GF-D8 (cell line): ENCODE data around the gene CYTH2.
A peak's percentile ranks its signal among the peaks of the same experiment; 100 is the strongest.

Experiments
- DNase-seq: peaks from one replicate; lab custom pipeline; 2025; lab: John Stamatoyannopoulos, UW

CYTH2 gene, protein sequence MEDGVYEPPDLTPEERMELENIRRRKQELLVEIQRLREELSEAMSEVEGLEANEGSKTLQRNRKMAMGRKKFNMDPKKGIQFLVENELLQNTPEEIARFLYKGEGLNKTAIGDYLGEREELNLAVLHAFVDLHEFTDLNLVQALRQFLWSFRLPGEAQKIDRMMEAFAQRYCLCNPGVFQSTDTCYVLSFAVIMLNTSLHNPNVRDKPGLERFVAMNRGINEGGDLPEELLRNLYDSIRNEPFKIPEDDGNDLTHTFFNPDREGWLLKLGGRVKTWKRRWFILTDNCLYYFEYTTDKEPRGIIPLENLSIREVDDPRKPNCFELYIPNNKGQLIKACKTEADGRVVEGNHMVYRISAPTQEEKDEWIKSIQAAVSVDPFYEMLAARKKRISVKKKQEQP

DNA sequence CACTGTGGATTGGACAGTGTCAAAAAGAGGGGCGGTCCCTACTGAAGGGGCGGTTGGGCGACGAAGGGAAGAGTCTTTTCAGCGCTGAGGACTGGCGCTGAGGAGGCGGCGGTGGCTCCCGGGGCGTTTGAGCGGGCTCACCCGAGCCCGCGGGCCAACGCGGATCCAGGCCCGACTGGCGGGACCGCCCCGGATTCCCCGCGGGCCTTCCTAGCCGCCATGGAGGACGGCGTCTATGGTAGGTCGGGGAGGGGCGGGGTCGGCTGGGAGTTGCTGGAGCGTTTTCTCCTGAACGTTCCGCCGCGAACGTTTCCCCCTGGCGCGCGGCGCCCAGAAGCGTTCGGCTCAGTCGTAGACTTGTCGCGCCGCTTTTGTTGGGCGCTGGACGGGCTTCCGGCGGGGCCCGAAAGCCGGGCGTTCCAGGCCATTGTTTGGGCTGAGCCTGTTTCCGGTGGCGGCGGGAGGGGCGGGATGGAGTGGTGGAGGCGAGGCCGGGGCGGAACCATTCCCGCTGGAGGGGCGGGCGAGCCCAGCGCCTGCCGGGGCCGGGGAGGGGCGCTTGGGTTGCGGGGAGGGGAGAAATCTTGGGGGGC is at the start of gene CYTH2:
Gene CYTH2, plus strand, starts transcription at position 81 of the 593 bp plus-strand sequence. Its CDS starts 139 bp downstream, at position 220.
- no peak for DNase-seq

DNA sequence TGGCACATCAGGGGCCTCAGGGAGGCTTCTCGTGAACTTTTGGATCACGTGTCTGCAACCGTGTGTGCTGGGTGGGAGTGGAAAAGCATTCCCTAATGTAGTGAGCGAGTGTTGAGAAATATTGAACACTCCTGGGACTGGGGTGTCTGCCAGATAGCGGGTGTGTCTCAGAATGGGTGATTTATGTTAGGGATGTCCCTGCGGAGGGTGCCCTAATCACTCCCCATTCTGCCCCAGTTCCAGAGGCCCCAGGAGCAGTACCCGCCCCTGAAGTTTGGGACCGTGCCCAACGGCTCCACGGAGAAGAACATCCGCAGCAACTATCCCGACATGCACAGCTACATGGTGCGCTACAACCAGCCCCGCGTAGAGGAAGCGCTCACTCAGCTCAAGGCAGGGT is 47.6 kb upstream of the CYTH2 start:
- no peak for DNase-seq

DNA sequence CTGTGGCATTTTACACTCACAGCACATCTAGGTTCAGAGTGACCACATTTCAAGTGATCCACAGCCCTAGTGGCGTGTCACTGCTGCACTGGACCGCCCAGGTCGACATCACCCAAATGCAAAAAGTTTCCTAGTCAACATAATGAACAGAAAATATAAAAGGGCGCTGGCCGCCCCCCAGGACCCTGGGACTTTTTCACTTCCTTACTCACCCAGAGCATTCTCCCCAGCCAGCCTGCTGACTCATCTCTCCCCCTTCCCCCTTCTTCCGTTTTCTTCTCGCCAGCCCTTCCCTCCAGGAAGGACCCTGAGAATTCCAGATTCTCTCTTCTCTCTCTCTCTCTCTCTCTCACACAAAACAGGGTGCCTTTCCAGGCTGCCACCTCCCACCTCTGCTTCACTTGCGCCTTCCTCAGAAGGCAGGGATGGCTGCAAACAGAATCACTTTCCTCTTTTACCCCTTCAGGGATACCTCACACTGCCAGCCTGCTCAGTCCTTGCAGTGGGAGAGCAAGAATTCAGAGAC is 44.4 kb upstream of the CYTH2 start:
- DNase-seq, result peak; percentile 15

DNA sequence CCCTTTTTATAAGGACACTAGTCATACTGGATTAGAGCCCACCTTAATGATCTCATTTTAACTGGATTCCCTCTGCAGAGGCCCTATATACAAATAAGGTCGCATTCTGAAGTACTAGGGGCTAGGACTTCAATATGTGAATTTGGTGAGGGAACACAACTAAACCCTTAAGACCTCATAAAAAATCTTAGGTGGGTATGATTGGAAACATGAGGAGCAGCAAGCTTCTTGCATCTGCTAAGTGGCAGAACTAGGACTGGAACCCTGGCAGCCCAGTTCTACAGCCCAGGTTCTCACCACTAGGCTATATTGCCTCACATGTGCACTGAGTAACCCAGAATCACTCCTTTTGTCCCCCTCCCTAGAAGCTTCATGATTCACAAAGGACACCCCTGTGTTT is 40.5 kb upstream of the CYTH2 start:
- DNase-seq, result no peak

DNA sequence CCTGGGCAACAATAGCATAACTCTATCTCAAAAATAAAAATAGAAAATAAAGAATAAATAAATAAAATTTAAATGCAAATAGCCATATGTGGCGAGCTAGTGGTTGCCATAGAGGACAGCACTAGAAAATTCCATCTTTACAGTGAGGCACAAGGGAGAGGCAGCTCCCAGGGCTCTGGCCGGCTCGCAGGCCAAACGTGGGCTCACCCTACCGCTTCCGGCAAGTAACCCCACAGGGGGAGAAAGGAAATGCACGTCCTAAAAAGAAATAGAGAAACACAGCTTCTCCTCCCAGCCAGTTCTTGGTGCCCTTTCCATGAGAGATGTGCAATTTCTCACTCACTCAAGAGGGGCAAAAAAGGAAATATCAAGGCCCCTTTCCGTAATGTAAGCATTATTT is 35.8 kb upstream of the CYTH2 start:
- DNase-seq, result no peak

DNA sequence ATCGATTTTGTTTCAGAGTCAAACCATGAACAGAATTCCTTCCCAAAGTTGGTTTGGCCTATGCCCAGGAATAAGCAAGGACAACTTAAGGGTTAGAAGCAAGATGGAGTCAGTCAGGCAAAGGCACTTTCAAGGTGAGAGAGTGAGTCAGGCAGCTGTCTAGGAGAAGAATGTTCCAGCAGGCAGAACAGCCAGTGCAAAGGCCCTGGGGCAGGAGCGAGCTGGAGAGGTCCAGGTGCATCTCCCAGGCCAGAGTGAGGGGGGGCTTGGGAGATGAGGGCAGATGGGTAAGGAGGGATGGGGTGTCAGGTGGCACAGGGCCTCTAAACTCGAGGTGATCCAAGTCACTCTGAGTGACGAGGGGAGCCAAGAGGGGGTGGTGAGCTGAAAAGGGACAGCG is 32.6 kb upstream of the CYTH2 start:
- no peak for DNase-seq

DNA sequence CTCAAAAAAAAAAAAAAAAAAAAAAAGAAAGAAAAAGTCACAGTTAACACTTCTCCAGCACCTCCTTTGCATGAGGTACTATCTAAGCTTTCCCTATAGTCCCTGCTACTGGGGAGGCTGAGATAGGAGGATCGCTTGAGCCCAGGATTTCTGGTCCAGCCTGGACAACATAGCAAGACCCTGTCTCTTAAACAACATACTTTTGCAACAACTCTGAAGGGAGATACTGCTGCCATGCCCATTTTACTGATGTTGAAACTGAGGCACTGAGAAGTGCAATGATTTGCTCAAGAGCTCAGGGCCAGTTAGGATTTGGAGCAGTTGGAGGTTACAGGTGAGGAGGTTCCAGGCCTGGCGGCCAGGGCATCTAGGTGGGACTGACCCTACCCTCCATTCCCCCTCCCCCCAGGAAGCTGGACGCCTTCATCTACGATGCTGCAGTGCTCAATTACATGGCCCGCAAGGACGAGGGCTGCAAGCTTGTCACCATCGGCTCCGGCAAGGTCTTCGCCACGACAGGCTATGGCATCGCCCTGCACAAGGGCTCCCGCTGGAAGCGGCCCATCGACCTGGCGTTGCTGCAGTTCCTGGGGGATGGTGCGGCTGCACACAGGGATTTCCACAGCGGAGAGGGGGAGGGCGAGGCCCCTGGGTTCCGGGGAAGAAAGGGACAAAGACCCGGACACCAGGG is 27.7 kb upstream of the CYTH2 start:
- DNase-seq, result no peak

DNA sequence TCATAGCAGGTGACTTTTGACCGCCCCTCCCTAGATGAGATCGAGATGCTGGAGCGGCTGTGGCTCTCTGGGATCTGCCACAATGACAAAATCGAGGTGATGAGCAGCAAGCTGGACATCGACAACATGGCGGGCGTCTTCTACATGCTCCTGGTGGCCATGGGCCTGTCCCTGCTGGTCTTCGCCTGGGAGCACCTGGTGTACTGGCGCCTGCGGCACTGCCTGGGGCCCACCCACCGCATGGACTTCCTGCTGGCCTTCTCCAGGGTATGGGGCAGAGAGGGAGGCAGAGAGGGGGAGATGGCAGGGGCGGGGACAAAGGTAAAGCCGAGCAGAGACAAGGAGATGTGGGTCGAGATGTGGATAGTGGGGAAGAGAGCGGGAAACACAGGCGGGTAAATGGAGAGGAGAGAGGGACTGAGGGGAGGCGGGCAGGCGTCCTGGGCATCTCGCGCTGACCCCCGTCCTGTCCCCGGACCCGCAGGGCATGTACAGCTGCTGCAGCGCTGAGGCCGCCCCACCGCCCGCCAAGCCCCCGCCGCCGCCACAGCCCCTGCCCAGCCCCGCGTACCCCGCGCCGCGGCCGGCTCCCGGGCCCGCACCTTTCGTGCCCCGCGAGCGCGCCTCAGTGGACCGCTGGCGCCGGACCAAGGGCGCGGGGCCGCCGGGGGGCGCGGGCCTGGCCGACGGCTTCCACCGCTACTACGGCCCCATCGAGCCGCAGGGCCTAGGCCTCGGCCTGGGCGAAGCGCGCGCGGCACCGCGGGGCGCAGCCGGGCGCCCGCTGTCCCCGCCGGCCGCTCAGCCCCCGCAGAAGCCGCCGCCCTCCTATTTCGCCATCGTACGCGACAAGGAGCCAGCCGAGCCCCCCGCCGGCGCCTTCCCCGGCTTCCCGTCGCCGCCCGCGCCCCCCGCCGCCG is 26.8 kb upstream of the CYTH2 start:
- DNase-seq, result no peak

DNA sequence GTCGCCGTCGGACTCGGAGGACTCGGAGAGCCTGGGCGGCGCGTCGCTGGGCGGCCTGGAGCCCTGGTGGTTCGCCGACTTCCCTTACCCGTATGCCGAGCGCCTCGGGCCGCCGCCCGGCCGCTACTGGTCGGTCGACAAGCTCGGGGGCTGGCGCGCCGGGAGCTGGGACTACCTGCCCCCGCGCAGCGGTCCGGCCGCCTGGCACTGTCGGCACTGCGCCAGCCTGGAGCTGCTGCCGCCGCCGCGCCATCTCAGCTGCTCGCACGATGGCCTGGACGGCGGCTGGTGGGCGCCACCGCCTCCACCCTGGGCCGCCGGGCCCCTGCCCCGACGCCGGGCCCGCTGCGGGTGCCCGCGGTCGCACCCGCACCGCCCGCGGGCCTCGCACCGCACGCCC is 25.9 kb upstream of the CYTH2 start:
- no peak for DNase-seq

DNA sequence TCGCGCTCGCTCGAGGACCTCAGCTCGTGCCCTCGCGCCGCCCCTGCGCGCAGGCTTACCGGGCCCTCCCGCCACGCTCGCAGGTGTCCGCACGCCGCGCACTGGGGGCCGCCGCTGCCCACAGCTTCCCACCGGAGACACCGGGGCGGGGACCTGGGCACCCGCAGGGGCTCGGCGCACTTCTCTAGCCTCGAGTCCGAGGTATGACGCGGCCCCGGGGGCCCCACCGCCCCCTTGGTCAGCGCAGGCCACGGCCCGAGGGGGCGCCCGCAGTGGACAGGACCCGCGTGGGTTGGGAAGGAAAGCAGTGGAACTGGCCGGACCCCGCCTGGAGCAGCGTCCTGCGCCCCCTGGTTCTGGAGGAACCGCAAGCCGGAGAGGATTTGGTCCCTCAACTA is 25.4 kb upstream of the CYTH2 start:
- no peak for DNase-seq

DNA sequence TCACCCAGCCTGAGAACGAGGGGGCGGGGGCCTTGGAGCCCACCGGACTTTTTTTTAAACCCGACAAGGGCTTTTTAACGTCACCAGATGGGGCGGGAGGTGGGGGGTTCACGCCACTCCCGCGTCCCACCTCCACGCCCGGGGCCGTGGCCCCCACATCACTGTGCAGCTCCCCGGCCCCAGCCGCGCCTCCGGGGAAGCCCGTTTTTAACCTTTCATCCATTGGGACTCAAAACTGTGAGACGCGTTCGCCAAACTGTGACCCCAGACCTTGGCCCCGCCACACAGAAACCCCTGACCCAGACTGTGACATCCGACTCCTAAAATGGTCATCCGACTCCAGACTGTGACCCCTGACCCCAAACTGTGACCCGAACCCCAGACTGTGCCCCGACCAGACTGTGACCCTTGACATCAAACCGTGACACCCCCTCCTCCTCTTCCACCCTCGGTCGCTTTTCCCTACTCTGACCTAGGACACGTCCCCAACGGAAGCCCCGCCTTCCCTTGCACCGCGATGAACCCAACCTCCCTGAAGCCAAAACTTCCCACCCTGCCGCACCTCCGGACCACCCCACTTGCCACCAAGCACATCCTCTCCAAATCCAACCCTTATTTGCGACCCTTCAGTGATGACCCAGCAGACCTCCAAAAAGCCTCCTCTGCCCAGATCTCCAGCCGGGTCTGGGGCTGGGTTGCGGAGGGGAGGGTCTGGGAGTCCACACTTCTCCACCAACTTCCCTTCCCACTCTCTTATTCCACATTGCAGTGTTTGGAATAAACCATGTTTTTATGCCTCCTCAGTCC is 24.8 kb upstream of the CYTH2 start:
- no peak for DNase-seq

DNA sequence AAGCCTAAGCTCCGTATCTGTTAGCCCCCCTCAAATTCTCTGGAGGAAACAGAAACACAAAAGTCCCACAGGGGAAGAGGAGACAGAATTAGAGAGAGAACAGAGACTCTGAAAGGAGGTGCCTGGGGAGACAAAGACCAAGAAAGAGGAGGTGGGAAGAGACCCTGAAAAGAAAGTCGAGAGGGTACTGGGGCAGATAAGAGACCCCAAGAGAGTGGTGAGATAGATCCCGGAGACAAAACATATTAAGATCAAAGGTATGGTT is 24.3 kb upstream of the CYTH2 start:
- no peak for DNase-seq

DNA sequence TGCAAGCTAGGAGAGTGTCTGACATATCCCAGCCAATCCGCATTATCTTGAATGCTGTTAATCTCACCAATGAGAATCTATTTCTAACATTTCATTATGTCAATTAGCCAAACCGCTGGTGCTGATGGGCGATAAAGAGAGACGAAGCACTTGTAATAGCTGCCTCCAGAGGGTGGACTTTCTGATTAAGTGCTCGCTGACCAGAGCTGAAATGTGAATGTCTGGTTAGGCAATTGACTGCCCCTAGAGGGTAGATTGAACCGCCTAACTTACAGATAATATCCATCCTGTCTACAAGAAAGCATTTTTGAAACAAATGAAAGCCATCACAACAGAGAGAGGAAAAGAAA is 23.9 kb upstream of the CYTH2 start:
- peak; percentile 70 for DNase-seq

DNA sequence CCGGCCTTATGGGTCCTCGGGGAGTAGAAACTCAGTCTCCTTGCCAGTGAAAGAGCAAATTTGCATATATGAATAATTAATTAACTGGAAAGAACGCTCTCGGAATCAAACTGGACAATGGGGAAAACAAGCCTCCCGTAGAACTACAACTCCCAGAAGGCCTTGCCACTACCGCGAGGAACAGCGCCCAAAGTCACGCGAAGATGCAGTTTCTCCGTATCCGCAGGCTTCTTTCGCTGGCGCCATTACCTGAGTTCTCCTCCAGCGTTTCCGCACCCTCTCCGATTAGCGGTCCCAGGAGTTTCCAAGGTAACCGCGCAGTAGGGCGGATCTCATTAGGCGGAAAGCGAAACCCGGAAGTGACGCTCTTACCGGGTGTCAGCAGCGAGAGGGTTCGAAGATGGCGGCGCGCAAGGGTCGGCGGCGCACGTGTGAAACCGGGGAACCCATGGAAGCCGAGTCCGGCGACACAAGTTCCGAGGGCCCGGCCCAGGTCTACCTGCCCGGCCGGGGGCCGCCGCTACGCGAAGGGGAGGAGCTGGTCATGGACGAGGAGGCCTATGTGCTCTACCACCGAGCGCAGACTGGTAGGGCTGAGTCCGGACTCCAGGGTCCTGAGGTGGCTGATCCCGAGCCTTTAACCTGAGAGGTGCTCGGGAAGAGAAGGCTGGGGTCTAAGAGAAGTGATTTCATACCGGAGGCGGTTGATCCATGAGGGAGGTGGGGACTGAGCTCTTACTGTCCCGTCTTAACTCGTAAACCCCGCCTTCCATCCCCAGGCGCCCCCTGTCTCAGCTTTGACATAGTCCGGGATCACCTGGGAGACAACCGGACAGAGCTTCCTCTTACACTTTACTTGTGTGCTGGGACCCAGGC is 23.3 kb upstream of the CYTH2 start, which contains the start of gene GRWD1:
Gene GRWD1, plus strand, starts transcription at position 378 of the 876 bp plus-strand sequence. Its CDS starts 23 bp downstream, at position 401.
- DNase-seq, result peak; percentile 96

DNA sequence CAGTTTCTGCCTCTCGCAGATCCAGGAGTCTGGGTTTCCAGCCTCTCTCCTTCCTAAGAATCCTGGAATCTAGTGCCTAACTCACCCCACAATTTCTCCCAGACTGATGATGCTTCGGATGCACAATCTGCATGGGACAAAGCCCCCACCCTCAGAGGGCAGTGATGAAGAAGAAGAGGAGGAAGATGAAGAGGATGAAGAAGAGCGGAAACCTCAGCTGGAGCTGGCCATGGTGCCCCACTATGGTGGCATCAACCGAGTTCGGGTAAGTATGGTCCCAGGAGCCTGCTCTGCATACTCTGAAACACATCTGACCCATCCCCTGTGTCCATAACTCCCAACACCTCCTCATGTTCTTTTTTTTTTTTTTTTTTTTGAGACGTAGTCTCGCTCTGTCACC is 22.6 kb upstream of the CYTH2 start:
- no peak for DNase-seq

DNA sequence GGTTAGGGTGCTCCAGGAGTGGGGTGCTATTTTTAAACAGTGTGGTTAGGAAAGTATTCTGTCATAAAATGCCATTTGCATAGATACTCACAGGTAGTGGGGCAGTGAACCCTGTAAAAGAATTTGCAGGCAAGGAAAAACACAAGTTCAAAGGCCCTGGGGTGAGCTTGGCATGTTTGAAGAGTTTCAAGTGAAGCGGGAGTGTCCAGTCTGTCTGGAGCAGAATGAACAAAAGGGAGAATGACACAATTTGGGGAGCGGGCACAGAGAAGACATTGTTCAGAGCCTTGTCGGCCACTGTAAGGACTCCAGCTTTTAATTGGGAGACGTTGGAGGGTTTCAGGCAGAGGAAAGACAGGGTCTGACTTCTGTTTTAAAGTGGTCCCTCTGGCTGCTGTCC is 20.6 kb upstream of the CYTH2 start:
- DNase-seq, result no peak

DNA sequence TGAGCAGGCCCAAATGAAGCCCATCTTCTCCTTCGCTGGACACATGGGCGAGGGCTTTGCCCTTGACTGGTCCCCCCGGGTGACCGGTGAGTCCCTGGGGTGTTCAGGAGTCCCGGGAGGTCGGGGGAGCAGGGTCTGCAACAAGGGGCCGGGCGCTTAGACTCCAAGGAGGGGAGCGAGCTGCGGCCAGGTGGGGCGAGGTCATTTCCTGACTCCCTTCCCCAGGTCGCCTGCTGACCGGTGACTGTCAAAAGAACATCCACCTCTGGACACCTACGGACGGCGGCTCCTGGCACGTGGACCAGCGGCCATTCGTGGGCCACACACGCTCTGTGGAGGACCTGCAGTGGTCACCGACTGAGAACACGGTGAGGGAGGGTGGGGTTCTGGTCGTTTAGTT is 18.7 kb upstream of the CYTH2 start:
- DNase-seq, result no peak

DNA sequence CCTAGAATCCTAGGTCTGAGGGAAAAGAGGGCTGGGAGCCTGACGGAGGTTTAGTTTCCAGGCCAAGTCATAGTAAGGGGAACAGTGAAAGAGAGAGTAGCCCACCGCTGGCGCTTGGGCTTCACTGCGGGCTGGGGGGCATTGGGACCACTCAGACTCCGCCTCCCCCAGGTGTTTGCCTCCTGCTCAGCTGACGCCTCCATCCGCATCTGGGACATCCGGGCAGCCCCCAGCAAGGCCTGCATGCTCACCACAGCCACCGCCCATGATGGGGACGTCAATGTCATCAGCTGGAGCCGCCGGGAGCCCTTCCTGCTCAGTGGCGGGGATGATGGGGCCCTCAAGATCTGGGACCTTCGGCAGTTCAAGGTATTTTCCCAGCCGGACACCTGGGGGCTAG is 18.3 kb upstream of the CYTH2 start:
- DNase-seq, result no peak

DNA sequence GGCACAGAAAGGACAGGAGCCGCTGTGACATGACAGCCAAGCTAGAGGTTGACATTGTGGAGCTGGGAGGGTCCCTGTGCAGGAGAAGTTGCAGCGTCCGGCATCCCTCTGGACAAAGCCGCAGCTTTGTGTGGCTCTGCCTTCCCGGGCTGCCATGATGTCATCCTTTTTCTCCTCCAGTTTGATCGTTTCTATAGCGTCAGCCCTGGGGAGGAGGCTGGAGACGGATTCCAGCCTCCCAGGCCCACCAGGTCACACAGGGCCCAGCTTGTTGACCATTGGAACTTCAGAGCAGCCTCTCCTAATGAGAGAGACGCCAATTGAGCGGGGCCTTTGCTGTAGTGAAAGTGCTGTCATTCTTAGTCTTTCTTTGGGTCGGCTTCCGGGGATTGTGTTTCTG is 17.5 kb upstream of the CYTH2 start:
- no peak for DNase-seq
